Occipital lobe (tissue), 2 donors: ENCODE results near the gene FLOT1. TPM values are rescaled to one million over a fixed set of nuclear protein-coding genes. Genes with fewer than 3 reads are reported as not detected.
"Not testable (repeated sequence)": the region's sequence is repeated elsewhere in the genome, so short reads cannot be mapped to it uniquely, and the experiment has no call there.

ENCODE experiments used
- DNase-seq: peaks from one replicate; lab custom pipeline; 2025; lab: John Stamatoyannopoulos, UW
- total RNA-seq: library from RNA; depleted of rRNA; stranded (reverse); fragments of >200 nt; gene quantifications from one replicate; pipeline ENCODE4 v1.2.3, GENCODE V29; 2014

FLOT1 gene
- total RNA-seq, 1 donor from 2014 or later = 43.4 TPM

DNA sequence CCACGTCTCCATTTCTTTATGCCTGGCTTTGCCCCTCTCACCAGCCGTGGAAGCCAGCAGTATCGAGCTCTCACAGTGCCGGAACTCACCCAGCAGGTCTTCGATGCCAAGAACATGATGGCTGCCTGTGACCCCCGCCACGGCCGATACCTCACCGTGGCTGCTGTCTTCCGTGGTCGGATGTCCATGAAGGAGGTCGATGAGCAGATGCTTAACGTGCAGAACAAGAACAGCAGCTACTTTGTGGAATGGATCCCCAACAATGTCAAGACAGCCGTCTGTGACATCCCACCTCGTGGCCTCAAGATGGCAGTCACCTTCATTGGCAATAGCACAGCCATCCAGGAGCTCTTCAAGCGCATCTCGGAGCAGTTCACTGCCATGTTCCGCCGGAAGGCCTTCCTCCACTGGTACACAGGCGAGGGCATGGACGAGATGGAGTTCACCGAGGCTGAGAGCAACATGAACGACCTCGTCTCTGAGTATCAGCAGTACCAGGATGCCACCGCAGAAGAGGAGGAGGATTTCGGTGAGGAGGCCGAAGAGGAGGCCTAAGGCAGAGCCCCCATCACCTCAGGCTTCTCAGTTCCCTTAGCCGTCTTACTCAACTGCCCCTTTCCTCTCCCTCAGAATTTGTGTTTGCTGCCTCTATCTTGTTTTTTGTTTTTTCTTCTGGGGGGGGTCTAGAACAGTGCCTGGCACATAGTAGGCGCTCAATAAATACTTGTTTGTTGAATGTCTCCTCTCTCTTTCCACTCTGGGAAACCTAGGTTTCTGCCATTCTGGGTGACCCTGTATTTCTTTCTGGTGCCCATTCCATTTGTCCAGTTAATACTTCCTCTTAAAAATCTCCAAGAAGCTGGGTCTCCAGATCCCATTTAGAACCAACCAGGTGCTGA is 18.4 kb downstream of the FLOT1 start:
- DNase-seq = not testable (repeated sequence)

DNA sequence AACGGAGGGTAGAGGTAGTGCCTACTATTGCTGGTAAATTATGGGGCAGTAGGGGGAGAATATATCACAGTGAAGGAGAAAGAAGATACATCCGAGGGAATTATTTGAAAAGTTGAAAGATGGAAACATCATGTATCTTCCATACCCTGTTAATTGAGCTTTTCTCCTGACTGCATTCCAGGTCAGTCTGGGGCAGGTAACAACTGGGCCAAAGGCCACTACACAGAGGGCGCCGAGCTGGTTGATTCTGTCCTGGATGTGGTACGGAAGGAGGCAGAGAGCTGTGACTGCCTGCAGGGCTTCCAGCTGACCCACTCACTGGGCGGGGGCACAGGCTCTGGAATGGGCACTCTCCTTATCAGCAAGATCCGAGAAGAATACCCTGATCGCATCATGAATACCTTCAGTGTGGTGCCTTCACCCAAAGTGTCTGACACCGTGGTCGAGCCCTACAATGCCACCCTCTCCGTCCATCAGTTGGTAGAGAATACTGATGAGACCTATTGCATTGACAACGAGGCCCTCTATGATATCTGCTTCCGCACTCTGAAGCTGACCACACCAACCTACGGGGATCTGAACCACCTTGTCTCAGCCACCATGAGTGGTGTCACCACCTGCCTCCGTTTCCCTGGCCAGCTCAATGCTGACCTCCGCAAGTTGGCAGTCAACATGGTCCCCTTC is 19.2 kb downstream of the FLOT1 start:
- not testable (repeated sequence) for DNase-seq

DNA sequence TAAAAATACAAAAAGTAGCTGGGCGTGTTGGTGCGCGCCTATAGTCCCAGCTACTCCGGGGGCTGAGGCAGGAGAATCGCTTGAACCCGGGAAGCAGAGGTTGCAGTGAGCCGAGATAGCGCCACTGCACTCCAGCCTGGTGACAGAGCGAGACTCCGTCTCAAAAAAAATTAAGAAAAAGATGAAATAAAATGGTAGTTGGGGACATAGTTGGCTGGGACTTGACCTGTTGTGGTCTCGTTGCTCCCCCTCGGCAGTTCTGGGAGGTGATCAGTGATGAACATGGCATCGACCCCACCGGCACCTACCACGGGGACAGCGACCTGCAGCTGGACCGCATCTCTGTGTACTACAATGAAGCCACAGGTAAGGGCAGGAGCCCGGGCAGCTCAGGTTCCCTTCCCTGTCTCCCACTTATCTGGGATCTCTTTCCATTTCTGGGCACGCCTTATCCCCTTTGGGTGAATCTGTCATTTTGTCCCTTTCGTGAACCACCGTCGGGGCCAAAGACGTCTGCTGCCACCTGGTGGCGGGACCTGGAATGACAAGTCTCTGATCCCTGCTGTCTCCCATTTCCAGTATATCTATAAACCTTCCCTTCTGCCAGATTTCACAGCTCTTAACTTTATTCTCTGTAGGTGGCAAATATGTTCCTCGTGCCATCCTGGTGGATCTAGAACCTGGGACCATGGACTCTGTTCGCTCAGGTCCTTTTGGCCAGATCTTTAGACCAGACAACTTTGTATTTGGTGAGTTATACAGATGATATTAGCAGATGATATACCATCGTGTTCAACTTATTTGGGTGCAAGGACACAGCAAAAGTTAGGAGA is 20.0 kb downstream of the FLOT1 start:
- DNase-seq = peak; percentile 65

DNA sequence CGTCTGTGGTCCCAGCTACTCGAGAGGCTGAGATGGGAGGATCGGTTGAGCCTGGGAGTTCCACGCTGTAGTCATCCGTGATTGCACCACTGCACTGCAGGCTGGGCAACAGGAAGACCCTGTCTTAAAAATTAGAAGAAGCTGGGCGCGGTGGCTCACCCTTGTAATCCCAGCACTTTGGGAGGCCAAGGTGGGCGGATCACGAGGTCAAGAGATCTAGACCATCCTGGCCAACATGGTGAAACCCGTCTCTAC is 20.5 kb downstream of the FLOT1 start:
- DNase-seq = not testable (repeated sequence)

DNA sequence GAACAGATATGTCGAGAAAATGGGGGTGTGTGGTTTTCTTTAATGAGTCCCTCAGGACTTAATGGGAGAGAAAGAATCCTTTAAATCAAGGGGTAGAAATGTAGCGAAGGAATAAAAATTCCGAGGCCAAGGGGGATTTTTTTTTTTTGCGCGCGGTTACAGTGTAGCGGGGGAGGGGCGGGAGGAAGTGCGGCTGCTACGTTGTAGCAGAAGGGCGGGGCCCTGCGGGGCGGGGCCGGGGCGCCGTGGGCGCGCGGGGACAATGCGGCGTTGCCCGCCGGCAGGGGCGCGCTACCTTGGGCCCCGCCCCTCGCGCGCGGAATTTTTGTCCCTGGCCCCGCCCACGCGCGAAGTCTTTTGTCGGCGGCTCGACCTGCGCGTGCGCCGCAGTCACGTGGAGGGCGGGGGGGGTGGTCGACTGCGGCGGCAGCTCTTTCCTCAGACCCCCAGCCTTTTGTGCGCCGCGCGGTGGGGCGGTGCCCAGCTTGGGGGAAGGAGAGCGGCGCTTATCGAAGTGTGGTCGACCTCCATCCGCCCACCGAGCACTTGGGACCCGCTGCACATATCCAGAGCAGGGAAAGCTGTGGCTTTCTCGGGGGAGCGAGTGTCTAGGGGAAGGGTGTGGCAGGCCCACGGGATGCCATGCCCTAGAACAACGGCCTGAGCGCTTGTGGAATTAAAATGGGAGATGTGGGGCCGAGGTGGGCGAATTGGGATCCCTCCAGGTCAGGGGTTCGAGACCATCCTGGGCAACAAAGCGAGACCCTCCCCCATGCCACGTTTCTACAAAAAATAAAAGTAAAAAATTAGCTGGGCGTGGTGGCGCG is 21.1 kb downstream of the FLOT1 start:
- DNase-seq = peak; percentile 84

DNA sequence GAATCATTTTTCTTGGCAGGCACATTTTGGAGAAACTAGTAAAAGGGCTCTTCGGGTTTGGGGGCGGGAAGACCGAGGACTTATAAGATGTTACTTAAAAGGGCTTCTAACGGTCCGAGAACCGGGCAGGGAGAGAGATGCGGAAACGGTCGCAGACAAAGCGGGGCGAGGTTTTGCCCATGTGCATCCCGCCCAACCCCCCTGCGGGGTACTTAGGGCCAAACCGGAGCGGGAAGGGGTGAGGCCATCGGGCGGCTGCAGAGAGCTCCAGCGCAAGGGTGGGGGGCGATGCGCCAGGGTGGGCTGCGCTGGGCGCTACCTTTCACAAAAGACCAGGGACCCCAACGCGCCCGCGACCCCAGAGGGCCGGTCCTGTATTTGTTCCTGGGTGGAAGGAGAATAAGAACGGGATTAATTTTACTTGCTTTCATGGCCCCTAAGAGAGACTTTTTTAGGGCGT is 21.7 kb downstream of the FLOT1 start:
- DNase-seq = peak; percentile 32

DNA sequence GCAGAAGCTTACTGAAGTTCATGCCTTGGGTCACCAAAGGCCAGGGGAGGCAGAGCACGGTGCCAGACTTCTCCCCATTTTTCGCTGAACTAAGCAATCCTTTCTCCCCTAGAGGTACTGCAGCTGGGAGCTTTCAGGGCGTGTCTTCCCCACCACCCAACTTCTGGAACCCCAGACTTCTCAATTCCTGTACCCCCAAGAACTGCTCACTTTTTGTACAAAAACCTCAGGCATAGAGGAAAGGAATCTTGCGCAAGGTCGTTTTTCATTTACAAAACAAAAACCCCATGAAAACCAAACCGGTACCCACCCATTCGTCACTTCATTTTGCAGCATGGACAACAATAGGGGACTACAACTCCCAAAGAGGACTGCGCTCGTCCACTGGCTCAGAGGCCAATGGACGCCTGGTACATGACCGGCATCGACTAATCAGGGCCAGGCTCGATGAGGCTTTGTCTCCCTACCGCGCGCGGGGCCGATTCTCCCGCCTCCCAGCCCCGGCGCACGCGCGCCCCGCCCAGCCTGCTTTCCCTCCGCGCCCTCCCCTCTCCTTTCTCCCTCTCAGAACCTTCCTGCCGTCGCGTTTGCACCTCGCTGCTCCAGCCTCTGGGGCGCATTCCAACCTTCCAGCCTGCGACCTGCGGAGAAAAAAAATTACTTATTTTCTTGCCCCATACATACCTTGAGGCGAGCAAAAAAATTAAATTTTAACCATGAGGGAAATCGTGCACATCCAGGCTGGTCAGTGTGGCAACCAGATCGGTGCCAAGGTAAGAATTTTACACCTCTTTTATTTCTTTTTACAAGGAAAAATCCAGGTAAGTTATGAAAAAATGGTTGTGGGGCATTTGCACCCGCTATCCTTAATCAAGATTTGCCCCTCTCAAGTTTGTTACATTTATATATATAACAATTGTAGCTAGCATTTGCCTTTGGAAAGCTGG is 22.4 kb downstream of the FLOT1 start, which contains the start of gene TUBB:
TSS of gene TUBB (plus strand) at position 562 of the 947 bp plus-strand sequence. CDS start at position 717, 155 bp downstream.
- peak; percentile 97 for DNase-seq

DNA sequence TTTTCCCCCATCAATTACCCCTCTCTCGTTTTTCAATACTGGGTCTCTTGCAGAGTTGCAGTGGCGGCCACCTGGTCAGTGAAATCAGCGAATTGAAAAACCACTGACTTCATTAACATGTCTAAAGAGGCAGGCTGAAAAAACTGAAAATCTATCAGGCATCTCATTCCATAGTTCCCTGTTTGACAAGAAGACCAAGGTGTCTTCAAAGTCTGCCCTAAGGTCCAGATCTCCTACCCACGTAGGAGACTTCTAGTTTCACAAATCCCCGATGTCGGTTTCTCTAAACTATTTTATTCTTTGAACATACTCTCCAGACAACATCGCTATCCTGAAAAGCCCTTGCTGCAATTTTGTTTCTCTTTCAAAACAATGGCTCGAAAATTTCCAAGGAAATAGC is 23.1 kb downstream of the FLOT1 start:
- no peak for DNase-seq

DNA sequence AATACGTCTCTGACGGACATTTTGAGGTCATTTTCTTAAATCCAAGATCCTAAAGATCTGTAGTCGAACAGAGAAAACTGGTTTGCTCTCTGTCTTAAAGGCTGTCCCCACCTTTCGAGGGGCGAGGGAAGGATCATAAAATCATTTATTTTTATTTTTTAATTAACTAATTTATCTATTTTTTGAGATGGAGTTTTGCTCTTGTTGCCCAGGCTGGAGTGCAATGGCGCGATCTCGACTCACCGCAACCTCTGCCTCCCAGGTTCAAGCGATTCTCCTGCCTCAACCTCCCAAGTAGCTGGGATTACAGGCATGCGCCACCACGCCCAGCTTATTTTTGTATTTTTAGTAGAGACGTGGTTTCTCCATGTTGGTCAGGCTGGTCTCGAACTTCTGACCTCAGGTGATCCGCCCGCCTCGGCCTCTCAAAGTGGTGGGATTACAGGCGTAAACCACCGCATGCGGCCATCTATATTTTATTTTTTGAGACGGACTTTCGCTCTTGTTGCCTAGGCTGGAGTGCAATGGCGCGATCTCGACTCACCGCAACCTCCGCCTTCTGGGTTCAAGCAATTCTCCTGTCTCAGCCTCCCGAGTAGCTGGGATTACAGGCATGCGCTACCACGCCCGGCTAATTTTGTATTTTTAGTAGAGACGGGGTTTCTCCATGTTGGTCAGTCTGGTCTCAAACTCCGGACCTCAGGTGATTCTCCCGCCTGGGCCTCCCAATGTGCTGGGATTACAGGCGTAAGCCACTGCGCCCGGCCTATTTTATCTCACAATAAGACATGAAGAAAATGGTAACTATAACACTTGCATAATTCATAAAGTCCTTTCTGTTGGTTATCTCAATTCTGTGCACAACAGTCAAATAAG is 24.4 kb downstream of the FLOT1 start:
- DNase-seq = not testable (repeated sequence)

DNA sequence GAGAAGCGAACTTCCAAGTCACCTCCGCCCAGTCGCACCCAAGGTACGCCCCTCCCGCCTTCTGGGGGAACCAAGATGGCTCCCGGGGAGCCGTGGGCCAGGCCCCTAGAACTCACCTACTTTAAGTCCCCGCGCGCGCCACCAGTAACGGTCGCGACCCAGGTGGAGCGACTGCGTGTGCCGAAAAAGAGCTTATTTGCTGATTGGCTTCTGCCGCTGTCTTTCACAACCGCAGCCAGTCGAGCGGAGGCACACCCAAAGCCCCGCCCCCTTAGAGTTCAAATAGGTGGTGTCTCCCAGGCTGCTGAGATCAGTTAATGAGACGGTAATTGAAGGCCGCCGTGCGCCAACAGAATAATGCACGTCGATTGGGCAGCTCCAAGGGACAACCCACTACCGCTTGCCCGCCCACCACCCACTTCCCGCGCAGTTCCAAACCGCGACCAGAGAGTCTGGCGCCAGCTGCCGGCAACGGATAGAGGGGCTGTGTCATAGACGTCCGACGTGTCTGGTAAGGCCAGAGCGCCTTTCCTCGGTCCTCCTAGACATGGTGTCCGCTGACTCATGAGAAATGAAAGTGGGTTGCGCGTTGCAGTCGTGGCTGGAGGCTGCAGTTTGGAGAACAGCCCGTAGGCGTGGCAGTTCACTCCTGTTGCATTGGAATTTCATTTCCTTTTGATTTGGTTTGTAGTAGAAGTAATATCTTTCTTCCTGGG is 25.2 kb downstream of the FLOT1 start, which contains the start of gene MDC1:
TSS of gene MDC1 (minus strand) at position 153 of the 716 bp plus-strand sequence. CDS start 2,106 bp downstream, outside the sequence.
- DNase-seq = peak; percentile 100

DNA sequence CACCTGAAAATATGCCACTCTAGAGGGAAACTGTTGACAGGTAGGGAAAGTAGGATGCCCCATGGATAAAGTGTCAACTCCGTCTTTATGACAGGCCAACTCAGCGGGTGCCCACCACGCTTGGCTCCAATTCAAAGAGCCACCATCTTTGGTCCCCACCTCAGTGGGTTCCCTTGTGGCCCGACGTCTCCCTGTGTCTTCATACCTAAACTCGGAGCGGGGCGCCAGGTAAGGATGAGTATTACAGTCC is 25.7 kb downstream of the FLOT1 start:
- DNase-seq = no peak

DNA sequence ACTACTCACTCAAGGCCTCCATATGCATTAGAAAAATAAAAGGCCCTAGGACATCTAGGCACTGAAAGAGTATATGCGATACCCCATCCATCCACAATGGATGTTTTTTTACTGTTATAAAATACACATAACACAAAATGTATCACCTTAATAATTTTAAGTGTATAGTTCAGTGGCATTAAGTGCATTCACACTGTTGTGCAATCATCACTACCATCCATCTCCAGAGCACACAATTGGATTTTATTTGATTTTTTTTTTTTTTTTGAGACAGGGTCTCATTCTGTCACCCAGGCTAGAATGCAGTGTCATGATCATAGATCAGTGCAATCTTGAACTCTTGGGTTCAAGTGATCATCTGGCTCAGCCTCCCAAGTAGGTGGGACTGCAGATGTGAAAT is 28.2 kb downstream of the FLOT1 start:
- no peak for DNase-seq

DNA sequence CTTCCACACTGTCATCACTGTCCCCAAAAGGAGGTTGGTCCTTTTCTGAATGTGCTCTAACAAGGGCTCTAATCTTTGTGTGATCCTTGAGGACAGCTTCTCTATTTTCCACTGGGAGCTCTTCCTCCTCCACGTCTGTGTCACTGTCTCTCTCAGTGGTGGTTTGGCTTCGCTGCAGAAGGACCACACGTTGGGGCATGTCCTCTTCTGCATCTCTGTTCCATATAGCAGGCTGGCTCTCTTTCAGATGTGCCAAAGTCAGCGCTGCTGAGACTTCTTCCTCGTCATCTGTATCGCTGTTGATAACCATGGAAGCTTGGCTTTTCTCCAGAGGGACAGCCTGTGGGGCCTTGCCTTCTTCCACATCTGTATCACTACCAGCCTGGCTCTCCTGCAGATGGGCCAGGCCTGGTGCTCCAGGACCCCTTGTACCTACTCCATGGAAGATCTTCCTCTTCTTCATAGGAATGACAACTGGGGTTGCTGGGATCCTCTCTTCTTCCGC is 30.0 kb downstream of the FLOT1 start:
- no peak for DNase-seq

DNA sequence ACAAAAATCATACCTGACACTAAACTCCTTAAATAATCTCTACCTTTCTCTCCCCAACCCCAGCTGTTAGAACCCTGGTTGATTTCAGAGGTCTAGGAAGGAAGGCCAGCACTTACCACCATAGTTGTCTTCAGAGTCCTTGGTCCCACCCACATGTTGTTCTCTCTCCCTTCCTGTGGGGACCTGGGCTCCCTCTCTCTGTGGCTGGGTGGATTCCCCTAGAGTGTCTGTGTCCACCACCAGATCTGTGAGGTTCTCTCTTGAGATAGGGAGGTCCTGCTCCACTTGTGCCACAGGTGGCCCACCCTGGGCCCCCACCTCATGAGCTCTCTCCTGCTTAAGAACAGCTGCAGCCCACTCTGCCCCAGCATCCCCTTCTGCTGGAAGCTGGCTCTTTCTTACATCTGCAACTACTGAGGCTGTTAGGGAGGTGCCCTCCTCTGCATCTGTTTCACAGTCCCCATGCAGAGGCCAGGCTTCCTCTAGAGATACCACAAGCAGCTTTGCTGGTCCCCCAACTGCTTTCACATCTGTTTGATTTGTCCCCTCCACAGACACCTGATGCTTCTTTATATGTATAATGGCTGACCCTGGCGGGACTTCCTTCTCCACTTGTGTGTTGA is 30.6 kb downstream of the FLOT1 start:
- no peak for DNase-seq

DNA sequence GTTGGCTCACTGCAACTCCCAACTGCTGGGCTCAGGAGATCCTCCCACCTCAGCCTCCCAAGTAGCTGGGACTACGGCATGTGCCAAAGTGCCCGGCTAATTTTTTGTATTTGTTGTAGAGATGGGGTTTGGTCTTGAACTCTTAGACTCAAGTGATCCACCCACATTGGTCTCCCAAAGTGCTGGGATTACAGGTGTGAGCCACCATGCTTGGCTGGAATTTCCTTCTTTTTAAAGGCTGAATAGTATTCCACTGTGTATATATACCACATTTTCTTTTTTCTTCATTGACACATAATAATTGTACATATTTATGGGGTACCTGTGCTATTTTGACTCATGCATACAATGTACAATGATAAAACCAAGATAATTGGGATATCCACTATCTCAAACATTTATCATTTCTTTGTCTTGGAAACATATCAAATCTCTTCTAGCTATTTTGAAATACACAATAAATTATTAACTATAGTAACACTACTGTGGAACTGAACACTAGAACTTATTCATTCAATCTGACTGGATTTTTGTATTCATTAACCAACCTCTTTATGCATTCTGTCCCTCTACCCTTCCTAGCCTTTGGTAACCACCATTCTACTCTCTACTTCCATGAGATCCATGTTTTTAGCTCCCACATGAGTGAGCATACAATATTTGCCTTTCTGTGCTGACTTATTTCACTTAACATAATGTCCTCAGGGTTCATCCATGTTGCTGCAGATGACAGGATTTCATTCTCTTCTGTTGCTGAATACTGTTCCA is 33.2 kb downstream of the FLOT1 start:
- DNase-seq = no peak

DNA sequence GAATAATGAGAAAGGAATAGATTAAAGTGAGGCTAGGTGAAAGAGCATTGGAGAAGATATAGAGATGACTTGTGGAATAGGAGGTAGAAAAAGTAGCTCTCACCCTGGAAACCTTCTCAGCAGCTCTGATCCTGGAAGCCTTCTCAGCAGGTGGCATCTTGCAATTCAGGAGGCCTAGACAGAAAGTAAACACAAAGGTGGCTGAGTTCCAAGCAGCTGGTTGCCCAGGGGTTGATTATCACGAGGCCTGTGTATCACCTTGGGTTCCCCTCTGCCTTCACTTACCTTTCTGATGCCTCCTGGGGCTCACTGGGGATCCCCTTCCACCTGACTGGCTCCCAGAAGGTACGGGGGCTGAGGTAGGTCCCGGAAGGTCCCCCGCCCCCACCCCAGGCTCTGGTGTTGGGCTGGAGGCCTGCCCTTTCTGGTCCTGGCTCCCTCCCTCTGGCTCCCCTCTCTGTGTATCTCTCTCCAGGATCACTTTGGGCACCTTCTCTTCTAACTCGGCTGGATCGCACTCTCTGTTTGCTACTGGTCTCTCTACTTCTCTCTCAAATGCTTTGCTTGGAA is 35.1 kb downstream of the FLOT1 start:
- no peak for DNase-seq

DNA sequence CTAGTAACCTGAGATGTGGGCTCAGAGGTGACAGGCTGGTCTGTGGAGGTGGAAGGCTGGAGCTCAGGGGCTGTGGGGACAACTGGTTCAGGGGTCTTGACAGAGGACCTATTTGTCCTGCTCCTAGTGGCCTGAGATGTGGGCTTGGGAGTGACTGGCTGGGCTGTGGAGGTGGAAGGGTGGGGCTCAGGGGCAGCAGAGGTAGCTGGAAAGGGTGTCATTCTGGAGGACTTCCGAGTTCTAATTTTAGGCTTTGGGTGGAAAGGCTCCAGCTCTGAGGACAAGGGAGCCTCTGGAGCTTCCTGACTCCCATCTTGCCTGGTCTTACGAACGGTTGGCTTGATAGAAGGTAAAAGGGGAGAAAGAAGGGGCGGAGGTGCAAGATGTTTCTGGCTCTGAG is 36.9 kb downstream of the FLOT1 start:
- DNase-seq = no peak
